CD14-positive monocyte (primary cell): ENCODE data around the gene HES3. TPM values are rescaled to one million over a fixed set of nuclear protein-coding genes. Genes with fewer than 3 reads are reported as not detected.

Source experiments
- DNase-seq, 3 donors: peaks; one replicate each; pipeline ENCODE4 v3.0.0-alpha.2; 2011 to 2022
- H2AFZ ChIP-seq: 2 replicates; pipeline ENCODE4 v1.6.0; 2012; ENCODE audit warnings: mild to moderate bottlenecking, low read depth, low read length, inconsistent platforms; ENCODE audit not compliant: insufficient read depth, poor library complexity, severe bottlenecking
- H3K27ac ChIP-seq, 2 donors: 1 replicate in 1 of 2; 2 replicates in 1 of 2; pipeline ENCODE4 v1.5.1; 2012 to 2013; ENCODE audit warnings: low read length in 2 of 2, control low read depth in 1 of 2, inconsistent platforms in 1 of 2, low read depth in 1 of 2, mild to moderate bottlenecking in 1 of 2
- H3K27me3 ChIP-seq, 2 donors: one replicate each; pipeline versions ENCODE4 v1.6.0 to v1.6.1; 2011 to 2013; ENCODE audit warnings: low read length in 2 of 2; ENCODE audit not compliant: control insufficient read depth in 2 of 2, insufficient read depth in 2 of 2
- H3K36me3 ChIP-seq, 2 donors: replicated peaks in 1 of 2; 1 replicate in 1 of 2; 2 replicates in 1 of 2; pipeline versions ENCODE4 v1.5.1 to v1.6.1; 2012 to 2013; ENCODE audit warnings: low read length in 2 of 2, control low read depth in 1 of 2, inconsistent platforms in 1 of 2, mild to moderate bottlenecking in 1 of 2; ENCODE audit not compliant: insufficient read depth in 2 of 2, control insufficient read depth in 1 of 2
- H3K4me1 ChIP-seq, 2 donors: 1 replicate in 1 of 2; 2 replicates in 1 of 2; pipeline versions ENCODE4 v1.5.1 to v1.6.1; 2012 to 2013; ENCODE audit warnings: low read length in 2 of 2, control low read depth in 1 of 2, inconsistent platforms in 1 of 2, mild to moderate bottlenecking in 1 of 2, moderate library complexity in 1 of 2; ENCODE audit not compliant: insufficient read depth in 2 of 2, control insufficient read depth in 1 of 2
- H3K4me2 ChIP-seq: replicated peaks from 2 replicates; pipeline ENCODE3; 2012; ENCODE audit warnings: low read length, moderate library complexity, mild to moderate bottlenecking; ENCODE audit not compliant: poor library complexity, severe bottlenecking; ENCODE audit errors: extremely low read depth
- H3K4me3 ChIP-seq, 3 experiments: fragments of 200-600 bp in 1 of 3; sonication (generic) in 1 of 3; replicated peaks in 1 of 3; 1 replicate in 2 of 3; 2 replicates in 1 of 3; pipeline ENCODE4 v1.5.1; 2011 to 2013; ENCODE audit warnings: low read length in 3 of 3, mild to moderate bottlenecking in 3 of 3, control low read depth in 2 of 3, low read depth in 2 of 3, inconsistent platforms in 1 of 3, moderate library complexity in 1 of 3
- H3K79me2 ChIP-seq: 2 replicates; pipeline ENCODE4 v1.6.0; 2012; ENCODE audit warnings: mild to moderate bottlenecking, control low read depth, inconsistent platforms, low read length, moderate library complexity; ENCODE audit not compliant: insufficient read depth
- H3K9ac ChIP-seq: 2 replicates; pipeline ENCODE4 v1.6.0; 2017; ENCODE audit warnings: low read length, mild to moderate bottlenecking; ENCODE audit not compliant: insufficient read depth, poor library complexity, severe bottlenecking
- H3K9me3 ChIP-seq, 2 donors: replicated peaks in 1 of 2; 1 replicate in 1 of 2; 2 replicates in 1 of 2; pipeline versions ENCODE4 v1.5.1 to v1.6.1; 2012 to 2013; ENCODE audit warnings: low read length in 2 of 2, control low read depth in 1 of 2; ENCODE audit not compliant: control insufficient read depth in 1 of 2, insufficient read depth in 1 of 2
- H4K20me1 ChIP-seq: 2 replicates; pipeline ENCODE4 v1.6.0; 2012; ENCODE audit warnings: mild to moderate bottlenecking, low read length, control low read depth, moderate library complexity; ENCODE audit not compliant: insufficient read depth
- H3K27ac Mint-ChIP-seq, 7 donors: one replicate each; pipeline ENCODE4 v1.8.0; 2020; ENCODE audit warnings: mild to moderate bottlenecking in 7 of 7, mixed read lengths in 7 of 7, moderate library complexity in 6 of 7, inconsistent platforms in 2 of 7
- H3K27me3 Mint-ChIP-seq, 3 donors: one replicate each; pipeline ENCODE4 v1.8.0; 2021 to 2022; ENCODE audit warnings: low read depth in 3 of 3, mild to moderate bottlenecking in 3 of 3, mixed read lengths in 3 of 3, moderate library complexity in 3 of 3, inconsistent platforms in 1 of 3
- H3K36me3 Mint-ChIP-seq, 2 donors: one replicate each; pipeline ENCODE4 v1.8.0; 2020; ENCODE audit warnings: mixed read lengths in 2 of 2, inconsistent platforms in 1 of 2, mild to moderate bottlenecking in 1 of 2
- H3K4me1 Mint-ChIP-seq: one replicate; pipeline ENCODE4 v1.8.0; 2020; ENCODE audit warnings: mild to moderate bottlenecking, mixed read lengths
- H3K4me3 Mint-ChIP-seq, 2 donors: one replicate each; pipeline ENCODE4 v1.8.0; 2020; ENCODE audit warnings: mild to moderate bottlenecking in 2 of 2, mixed read lengths in 2 of 2, moderate library complexity in 1 of 2
- H3K9me3 Mint-ChIP-seq, 7 donors: one replicate each; pipeline ENCODE4 v1.8.0; 2020 to 2022; ENCODE audit warnings: mixed read lengths in 7 of 7, mild to moderate bottlenecking in 6 of 7, moderate library complexity in 6 of 7, inconsistent platforms in 2 of 7
- WGBS: methylation state at CpG from one replicate; pipeline ENCODE4 v1.1.5; 2013; ENCODE audit warnings: missing lambda C conversion rate; ENCODE audit not compliant: insufficient coverage; 5-methylcytosine and 5-hydroxymethylcytosine counted together
- intact Hi-C, 2 donors: fragments of 100-400 bp; cut with micrococcal nuclease; formaldehyde crosslinking; loops; one replicate each; pipeline versions ENCODE4 v1.15.0 to v1.15.1; 2023
- polyA plus RNA-seq, 3 donors: library from polyadenylated mRNA; depleted of rRNA in 1 of 3; unstranded in 2 of 3; stranded (reverse) in 1 of 3; fragments of 300-500 nt in 2 of 3; fragments of >200 nt in 1 of 3; fragmentation: Illumina TruSeq in 2 of 3; gene quantifications; 1 replicate in 2 of 3; 2 replicates in 1 of 3; pipeline ENCODE4 v1.2.3, GENCODE V29; 2012 to 2021
- TF ChIP-seq, protein P1 (sequence below): fragments of 200-600 bp; IDR thresholded peaks from one replicate; pipeline ENCODE4 v1.8.0; 2022; ENCODE audit warnings: antibody characterized with exemption, mild to moderate bottlenecking

HES3 gene
- polyA plus RNA-seq, 3 donors = not detected

DNA sequence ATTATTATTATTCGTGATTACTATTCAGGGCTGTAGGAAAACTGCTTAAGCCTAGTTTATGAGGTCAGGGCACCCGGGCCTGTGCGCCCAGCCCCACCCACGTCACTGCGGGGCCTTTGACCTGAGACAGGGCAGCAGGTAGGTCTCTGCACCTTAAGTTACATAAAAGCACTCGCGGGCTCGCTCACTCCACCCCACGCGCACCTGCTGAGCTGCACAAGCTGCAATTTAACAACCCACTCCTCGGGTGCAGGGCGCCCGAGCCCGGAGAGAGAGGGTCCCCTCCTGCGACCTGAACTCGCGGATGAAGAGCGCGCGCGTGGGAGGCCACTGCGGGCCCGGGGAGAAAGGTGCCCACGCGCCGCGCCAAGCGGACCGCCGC, 8.7 kb upstream of the HES3 start:
- no peaks in the 10 kb centered on the region for H4K20me1 ChIP-seq
- peaks cover 12 to 19% of the 10 kb centered on the region in 2 donors for H3K27me3 ChIP-seq
- Mint-ChIP-seq H3K4me3 (peak overlapping the region; percentile 85 to 92), H3K4me1 (peaks cover 12% of the 10 kb centered on the region), H3K9me3 (peaks cover 0 to 6% (median 0%) of the 10 kb centered on the region in 7 donors), H3K27me3 (peaks cover 27 to 31% (median 29%) of the 10 kb centered on the region in 3 donors), H3K27ac (peak overlapping the region in 1 of 7 donors; percentile 40), H3K36me3 (peaks cover 23 to 38% of the 10 kb centered on the region in 2 donors)
- peaks cover 13% of the 10 kb centered on the region in 2 donors for H3K4me1 ChIP-seq
- peaks cover 21 to 38% of the 10 kb centered on the region in 2 donors for H3K36me3 ChIP-seq
- H3K9ac ChIP-seq = peak overlapping the region; percentile 71
- H3K27ac ChIP-seq = no peak overlapping the region
- H3K4me3 ChIP-seq = peak overlapping the region; percentile 57 to 81 (median 64)
- DNase-seq = no peak
- no peaks in the 10 kb centered on the region for H3K9me3 ChIP-seq
- H2AFZ ChIP-seq = peak overlapping the region; percentile 75
- under 1% methylated on average over 29 of the region's 30 CpGs for WGBS
- TF ChIP-seq, protein P1, sequence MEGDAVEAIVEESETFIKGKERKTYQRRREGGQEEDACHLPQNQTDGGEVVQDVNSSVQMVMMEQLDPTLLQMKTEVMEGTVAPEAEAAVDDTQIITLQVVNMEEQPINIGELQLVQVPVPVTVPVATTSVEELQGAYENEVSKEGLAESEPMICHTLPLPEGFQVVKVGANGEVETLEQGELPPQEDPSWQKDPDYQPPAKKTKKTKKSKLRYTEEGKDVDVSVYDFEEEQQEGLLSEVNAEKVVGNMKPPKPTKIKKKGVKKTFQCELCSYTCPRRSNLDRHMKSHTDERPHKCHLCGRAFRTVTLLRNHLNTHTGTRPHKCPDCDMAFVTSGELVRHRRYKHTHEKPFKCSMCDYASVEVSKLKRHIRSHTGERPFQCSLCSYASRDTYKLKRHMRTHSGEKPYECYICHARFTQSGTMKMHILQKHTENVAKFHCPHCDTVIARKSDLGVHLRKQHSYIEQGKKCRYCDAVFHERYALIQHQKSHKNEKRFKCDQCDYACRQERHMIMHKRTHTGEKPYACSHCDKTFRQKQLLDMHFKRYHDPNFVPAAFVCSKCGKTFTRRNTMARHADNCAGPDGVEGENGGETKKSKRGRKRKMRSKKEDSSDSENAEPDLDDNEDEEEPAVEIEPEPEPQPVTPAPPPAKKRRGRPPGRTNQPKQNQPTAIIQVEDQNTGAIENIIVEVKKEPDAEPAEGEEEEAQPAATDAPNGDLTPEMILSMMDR = no peak
- peak overlapping the region; percentile 86 for H3K4me2 ChIP-seq
- H3K79me2 ChIP-seq = peaks cover 11% of the 10 kb centered on the region
- intact Hi-C loops = loop anchor here (2.0 kb wide), 2 partner anchors 34 to 36 kb away; partner anchors contain the start of gene RPL22 (in 1 of the 2)

DNA sequence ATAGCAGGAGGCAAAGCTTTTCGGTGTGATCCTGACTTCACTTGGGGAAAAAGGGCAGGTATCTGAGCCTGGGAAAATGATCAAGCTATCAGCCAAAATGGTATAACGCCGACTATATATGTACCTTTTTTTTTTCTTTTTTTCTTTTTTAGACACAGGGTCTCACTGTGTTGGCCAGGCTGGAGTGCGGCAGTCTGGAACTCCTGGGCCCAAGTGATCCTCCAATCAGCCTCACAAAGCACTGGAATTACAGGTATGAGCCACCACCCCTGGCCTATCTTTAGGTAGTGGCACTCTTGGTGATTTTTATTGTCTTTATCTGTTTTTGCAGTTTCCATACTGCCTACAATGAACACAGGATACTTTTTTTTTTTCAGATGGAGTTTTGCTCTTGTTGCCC, 6.9 kb upstream of the HES3 start:
- Histone ChIP-seq H3K4me2 (no peak overlapping the region), H3K4me1 (peaks cover 13 to 17% of the 10 kb centered on the region in 2 donors), H3K9me3 (peaks cover 0 to 8% of the 10 kb centered on the region in 2 donors), H3K36me3 (peaks cover 13 to 20% of the 10 kb centered on the region in 2 donors), H3K27ac (no peak overlapping the region), H3K4me3 (no peak overlapping the region), H3K79me2 (peaks cover 11% of the 10 kb centered on the region), H3K27me3 (peaks cover 21 to 37% of the 10 kb centered on the region in 2 donors), H2AFZ (no peak overlapping the region), H3K9ac (no peak overlapping the region), H4K20me1 (no peaks in the 10 kb centered on the region)
- Mint-ChIP-seq H3K36me3 (peaks cover 15 to 20% of the 10 kb centered on the region in 2 donors), H3K4me1 (peaks cover 19% of the 10 kb centered on the region), H3K27me3 (peaks cover 45 to 49% (median 47%) of the 10 kb centered on the region in 3 donors), H3K27ac (no peak overlapping the region), H3K9me3 (peaks cover 0 to 16% (median 5%) of the 10 kb centered on the region in 7 donors), H3K4me3 (peak overlapping the region in 1 of 2 donors; percentile 46)
- DNase-seq = no peak
- intact Hi-C loops = no loop called here
- WGBS = 100% methylated on average over 2 of the region's 4 CpGs
- TF ChIP-seq, protein P1 = no peak
